Stimulated activated CD8-positive, alpha-beta memory T cell treated with anti-CD3 and anti-CD28 coated beads, Interleukin-15, amount 100 ng/mL, for 1 hour (primary cell): Measurements from ENCODE around the gene COQ5.

Experiments used
- DNase-seq: peaks from one replicate; pipeline ENCODE4 v3.0.0-alpha.2; 2020; ENCODE audit warnings: low read depth

COQ5 gene

DNA sequence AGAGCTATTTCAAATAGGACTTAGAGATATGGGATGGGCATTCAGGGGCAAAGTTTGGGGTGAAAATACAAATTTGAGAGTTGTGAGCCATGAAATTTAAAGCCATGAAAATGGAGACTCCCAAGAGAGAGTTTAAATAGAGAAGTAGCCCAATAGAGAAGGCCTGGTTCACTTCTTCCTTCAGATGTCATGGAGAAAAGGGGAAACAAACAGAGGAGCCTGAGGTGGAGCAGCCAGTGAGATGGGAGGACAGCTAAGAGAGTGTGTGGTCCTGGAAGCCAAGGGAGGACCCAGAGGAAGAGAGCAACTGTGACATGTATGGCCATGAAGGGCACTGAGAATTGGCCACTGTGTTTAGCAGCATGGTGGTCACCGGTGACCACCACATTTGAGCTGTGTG lies 45.3 kb downstream of the COQ5 start:
- DNase-seq = no peak

DNA sequence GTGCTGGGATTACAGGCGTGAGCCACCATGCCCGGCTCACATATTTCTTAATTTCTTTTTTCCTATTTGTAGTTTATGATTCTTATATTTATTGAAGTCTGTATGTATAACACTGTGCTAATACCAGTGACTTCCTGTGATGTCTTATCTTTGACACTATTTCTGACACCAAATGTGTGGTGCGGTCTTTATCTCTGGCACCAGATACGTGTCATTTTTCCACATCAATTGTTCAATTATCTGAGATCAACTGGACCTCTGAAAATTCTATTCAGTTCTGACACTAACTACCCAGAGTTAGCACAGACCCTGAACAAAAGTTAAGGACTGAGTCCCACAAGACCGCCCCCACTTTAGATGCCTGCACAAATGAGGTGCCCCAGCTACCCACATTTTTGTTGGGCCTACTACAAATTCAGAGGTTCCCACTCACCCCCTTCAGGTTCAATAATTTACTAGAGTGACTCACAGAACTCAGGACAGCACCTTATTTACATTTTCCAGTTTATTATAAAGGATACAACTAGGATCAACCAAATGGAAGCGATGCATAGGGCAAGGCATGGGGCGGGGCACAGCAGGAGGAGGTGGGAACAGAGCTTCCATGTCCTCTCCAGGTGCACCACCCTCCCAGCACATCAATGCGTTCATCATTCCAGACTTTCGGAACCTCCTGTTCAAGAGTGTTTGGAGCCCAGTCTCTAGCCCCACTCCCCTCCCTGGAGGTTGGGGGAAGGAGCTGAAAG lies 47.8 kb downstream of the COQ5 start:
- DNase-seq = no peak

DNA sequence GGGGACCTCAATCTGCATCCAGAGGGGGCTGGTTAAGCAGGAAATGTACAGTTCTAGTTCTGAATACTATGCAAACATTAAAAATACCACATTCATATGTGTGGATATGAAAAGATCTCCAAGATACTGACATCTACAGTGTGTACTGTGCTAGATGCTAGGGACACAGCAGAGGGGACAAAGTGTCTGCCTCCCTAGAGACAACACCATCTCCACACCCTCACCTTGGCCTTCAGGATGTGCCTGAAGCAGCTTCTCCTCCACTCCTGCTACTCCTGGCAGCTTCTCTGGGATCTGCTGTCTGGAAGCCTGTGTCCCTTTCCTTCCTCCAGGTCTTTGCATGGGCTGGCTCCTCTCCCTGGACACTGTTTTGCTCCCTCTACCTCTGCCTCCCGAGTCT lies 48.7 kb downstream of the COQ5 start:
- no peak for DNase-seq

DNA sequence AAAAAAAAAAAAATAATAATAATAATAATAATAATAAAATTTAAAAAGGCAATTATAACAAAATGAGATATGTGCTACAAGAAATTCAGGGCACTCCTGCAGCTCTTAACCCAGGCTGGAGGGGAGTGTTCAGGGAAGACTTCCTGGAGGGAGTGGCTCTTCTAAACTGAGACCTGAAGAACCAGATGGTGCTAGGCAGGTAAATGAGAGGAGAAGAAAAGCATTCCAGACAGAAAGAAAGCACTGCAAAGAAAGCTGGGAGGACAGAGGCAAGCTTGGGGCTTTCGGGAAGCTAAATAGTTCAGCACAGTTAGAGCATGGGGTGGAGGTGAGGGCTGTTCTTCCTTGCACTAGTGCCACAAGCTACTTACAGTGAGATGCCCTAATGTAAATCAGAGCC lies 49.5 kb downstream of the COQ5 start:
- no peak for DNase-seq

DNA sequence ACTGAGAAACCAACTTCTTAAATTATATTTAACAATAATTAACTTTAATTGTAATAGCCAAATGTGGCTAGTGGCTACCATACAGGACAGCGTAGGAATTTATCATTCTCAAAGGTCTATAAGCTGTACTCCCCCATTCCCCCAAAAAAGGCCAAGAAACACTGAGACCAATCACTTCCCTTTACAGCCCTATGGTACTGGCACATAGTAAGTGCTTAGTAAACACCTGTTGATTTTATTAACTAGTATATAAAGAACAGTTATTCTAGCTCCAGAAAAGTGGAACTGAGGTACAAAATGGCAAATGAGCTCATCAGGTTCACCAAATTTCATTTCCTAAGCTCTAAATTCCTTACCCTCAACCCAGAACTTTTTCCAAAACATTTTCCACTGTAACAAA lies 53.3 kb downstream of the COQ5 start:
- no peak for DNase-seq

DNA sequence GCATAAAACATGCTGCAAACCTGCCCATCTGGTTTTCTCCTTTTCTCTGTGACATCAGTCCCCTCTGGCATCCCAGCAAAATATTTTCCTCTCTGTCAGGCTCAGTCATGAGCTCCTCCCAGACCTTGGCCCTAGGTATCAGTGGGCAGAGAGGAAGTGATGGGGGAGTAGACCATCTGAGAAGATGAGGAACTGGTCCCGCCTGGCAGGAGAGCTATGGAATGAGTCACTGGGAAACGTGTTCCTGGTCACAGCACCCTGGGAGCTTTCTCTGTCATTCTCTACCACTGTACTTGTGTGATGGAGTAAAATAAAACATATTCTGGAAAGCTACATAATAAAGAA lies 54.4 kb downstream of the COQ5 start:
- DNase-seq = no peak

DNA sequence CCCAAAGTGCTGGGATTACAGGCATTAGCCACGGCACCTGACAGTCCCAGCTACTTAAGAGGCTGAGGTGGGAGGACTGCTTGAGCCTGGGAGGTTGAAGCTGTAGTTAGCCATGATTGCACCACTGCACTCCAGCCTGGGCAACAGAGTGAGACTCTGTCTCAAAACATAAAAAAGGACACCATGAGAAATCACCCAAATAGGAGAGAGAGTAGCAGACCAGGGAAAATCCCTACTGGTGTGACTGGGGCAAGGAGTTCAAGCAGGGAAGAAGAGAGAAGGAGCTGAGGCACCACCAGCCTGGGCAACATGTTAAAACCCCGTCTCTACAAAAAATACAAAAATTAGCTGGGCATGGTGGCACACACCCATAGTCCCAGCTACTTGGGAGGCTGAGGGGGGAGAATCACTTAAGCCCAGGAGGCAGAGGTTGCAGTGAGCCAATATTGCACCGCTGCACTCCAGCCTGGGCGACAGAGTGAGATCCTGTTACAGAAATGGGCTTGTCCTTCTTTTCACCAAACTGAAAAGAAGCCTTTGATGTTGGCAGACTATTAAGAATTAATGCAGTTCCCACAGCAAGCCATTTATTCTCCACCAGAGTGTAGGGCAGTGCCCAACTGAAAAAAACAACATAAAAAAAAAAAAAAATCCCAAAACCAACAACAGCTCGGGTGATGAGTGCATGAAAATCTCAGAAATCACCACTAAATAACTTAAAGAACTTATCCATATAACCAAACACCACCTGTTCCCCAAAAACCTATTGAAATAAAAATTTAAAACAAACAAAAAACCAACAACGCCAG lies 54.9 kb downstream of the COQ5 start:
- no peak for DNase-seq

DNA sequence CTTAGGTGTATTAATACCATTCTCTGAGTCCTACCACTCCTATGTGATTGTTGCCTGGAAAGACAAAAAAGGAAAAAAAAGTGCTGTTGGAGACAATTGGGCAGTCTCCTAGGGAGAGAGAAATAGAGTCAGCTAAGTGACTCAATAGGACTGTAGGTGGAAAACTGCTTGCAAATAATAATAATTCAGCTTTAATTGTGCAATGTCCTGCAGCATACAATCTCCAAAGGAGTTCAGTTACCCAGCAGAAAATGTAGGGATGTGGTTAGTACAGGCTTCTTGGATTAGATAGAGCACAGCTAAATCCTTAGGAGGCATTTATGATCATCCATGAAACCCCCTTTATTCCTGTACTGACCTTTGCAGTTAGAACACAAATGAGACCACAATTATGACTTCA lies 56.4 kb downstream of the COQ5 start:
- no peak for DNase-seq

DNA sequence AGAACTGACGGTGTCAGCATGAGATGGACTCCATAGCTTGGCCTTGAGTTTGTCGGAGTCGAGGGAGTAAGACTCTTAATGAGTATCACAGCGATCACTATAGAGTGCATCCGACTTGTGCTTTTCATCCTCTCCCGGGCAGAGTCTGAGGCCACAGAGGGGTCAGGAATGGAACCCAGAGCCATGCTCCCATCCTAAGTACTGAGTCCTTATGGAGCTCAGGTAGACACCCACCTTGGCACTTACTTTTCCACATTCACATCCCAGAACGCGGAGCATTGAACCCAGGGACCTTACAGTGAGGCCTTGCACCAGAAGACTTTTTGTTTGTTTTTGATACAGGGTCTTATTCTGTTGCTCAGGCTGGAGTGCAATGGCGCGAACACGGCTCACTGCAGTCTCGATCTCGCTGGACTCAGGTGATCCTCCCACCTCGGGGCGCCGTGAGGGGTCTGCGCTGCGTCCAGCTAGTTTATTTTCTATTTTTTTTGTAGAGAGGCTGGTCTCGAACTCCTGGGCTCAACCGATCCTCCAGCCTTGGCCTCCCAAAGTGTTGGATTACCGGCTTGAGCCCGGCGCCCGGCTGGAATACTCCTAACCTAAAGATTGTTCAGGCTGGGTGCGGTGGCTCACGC lies 58.7 kb downstream of the COQ5 start:
- DNase-seq = no peak

DNA sequence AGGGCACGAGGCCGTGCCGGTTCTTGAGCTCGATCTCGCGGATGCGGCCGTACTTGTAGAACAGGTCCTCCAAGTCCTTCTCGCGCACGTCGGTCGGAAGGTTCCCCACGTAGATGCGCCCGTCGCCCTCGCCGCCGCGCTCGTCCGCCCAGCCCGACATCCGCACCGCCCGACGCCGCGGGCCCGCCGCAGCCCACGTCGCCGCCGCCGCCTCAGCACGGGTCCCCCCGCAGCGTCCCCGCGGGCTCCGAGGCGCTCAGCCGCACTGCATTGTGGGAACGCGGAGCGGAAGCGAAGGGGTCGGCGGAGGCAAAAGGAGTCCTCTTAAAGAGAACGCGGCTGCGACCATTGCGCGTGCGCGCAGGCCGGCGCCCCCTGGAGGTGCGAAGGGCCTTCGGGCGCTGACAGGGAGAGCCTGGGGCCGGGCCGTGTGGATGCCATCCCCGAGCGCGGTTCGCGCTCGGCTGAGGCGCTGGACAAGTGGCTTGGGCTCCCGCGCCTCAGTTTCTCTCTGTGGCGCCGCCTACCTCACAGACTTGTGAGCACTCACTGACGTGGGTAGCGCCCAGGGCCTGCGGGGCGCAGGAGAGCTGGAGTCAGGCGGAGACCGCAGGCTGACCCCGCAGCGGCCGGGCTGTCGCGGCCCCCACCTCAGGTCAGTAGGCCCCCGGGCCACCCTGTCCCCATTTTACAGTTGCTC lies 59.4 kb downstream of the COQ5 start, which contains the start of gene SRSF9:
Gene SRSF9, minus strand, starts transcription at position 299 of the 700 bp plus-strand sequence. Its CDS starts 139 bp downstream, at position 160.
- DNase-seq = peak; percentile 93

DNA sequence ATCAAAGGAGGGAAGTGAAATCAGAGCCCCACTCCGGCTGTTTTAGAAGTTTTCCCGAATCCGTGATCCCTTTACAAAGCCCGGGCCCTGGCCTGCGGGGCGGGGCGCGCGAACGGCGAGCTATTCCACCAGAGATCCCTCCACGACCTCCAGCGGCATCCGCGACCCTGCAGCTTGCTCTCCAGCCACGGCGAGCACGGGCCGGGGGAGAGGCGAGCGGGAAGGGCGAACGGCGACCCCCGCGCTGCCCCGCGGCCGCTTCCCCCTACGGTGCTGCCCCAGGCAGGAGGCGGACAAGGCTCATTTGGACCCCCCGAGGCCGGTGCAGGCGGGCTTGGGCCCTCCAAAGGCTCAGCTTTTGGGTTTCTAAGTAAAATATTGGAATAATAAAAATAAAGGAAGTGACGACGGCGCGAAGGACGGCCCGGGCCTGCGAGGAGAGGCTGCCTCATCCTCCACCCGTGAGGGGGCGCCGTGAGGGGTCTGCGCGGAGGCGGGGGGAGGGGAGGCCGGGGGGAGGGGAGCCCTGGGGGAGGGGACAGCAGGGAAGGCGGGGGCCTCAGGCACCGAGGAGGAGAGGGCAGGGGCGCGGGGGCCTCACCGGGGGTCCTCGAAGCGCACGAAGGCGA lies 60.0 kb downstream of the COQ5 start:
- no peak for DNase-seq

DNA sequence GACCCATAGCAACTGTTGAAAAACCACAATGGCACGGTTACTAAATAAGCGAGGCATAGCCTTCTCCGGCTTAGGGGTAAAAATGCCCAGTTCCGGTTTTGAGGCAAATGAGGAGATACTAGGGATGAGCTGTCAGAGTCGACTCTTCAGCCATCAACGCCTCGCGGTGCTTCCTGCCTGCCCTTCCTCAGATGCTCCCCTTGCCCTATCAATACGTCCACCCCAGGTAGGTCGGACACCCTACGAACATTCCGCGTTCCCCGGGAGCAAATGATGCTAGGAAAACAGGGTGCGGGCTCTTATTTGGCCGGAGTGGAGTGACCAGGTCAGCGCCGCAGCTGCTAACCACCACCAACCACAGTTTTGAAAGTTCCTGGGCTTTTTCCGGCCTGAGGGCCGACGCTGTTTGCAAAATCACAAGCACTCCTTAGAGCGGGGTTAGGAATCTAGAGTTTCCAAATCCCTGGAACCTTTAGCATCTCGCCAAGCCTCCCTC lies 60.6 kb downstream of the COQ5 start:
- no peak for DNase-seq

DNA sequence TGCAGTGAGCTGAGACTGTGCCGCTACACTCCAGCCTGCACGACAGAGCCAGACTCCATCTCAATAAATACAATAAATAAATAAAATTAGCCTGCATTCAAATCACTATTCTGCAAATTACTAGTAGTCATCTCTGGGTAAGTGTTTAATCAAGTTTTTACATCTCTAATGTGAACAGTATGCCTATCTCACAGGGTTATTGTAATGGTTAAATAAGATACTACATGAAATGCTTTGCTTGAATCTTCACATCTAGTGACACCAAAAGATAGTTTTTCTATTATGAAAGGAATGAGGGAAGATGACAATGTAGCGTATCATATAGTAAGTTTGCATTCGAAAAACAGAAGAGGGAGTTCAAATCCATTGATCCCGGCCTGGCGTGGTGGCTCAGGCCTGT lies 61.5 kb downstream of the COQ5 start:
- no peak for DNase-seq

DNA sequence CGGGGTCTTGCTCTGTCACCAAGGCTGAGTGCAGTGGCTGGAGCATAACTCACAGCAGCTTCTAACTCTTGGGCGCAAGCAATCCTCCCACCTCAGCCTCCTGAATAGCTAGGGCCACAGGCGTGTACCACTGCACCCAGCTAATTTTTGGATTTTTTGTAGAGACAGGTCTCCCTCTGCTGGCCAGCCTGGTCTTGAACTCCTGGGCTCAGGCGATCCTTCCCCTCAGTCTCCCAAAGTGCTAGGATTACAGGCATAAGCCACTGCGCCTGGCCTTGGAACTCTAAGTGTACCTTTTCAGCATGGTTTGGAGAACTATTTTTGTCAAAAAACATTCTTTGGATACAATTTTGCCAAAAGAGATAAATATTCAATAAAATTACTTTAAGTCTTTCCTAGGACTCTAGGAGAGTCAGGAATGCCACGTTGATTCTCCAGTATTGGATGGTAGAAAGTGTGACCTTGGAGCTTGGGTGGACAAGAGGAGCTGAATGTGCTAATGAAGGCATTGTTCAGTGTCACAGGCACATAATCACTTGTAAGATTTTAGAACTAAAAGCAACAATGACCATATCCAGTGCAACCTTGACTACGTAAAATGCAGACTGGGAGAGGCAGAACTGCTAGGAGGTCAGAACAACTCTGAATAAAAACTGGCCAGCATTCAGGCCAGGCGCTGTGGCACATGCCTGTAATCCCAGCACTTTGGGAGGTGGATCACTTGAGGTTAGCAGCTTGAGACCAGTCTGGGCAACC lies 62.2 kb downstream of the COQ5 start:
- DNase-seq = no peak

DNA sequence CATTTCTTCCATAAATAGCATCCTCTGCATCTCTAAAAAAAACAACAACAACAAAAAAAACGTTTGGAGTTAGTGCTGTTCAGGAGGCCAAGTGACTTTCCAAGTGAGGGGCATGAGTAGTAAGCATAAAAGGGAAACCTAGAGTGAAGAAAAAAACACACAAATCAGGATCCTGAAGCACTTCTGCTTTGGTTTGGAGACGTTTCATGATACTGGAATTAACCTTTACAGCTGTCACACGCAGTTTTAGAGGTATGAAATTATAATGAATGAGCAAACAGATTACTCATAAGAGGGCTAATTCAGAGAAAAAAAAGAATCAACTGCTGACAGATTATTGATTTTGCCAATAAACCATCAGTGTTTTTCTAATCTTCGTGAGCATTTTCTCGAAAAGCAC lies 63.2 kb downstream of the COQ5 start:
- no peak for DNase-seq

DNA sequence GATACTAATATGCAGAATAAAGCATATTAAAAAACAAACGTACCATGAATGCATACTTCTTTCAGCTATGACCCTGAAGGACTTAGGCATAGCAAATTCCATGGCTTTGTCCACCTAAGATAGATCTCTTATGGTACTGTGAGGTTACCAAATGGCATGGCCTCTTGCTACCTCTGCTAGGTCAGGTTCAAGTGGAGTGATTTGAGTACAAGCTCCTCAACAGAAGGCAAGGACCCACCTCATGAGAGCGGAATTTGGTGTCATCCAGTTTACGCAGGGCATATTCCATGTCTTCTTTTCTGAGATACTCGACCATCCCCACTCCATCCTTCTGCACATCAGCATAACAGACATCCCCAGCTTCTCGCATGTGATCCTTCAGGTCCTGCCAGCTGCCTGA lies 65.2 kb downstream of the COQ5 start:
- no peak for DNase-seq

DNA sequence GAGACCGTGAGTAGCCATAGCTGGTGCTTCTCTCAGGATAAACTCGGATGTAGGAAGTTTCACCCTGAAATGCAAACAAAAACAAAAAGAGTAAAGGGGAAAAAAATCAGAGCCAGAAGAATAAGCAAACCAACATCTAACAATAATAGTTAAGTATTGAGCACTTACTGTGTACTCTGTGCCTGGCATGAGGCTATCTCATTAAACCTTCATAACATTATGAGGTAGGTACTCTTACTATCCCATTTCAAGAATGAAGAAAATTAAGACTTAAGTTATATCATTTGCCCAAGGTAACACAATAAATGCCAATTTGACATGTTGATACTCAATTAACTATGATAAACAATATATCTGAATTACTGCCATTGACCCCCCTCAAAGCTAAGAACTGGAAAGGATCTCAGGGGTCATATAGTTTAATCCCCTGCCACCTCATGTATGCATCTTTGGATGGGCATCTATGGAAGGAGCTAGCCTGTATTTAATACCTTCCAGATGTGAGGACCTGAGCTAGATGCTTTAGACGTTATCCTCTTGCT lies 66.8 kb downstream of the COQ5 start:
- DNase-seq = no peak

DNA sequence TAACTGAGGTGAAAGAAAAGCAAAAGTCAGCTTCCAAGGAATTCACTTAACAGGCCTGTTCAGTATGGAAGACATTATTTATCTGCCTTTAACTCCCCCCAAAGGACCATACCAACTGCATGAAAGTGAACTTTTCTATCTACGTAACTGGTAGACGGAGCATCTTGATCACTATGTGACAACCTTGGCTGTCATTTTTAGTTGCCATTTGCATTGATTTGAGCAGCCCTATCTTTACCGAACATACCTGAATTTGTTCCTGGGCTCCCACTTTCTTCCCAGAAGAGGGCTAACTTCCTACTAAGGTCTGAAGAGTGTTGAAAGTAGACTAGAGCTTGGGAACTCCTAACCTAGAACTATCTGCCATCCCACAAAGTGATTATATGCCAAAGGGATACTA lies 68.8 kb downstream of the COQ5 start:
- DNase-seq = no peak

DNA sequence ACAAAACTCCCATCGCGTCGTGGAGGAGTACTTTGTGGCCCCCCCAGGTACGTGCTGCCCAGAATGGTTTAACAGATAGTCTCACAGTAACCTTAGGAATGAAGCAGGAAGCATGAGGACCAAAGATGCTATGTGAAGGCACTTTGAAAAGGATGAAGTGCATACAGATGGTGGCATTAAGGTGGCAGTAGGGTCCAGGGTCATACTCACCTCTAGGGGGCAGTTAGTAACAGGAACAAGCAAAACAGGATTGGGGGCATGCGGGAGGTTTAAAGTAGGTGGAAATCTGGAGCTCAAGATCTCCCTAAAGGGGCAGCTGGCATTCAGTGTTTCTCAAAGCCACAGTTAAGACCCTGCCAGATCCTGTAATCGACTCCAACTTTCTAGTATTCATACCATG lies 71.8 kb downstream of the COQ5 start:
- DNase-seq = no peak

DNA sequence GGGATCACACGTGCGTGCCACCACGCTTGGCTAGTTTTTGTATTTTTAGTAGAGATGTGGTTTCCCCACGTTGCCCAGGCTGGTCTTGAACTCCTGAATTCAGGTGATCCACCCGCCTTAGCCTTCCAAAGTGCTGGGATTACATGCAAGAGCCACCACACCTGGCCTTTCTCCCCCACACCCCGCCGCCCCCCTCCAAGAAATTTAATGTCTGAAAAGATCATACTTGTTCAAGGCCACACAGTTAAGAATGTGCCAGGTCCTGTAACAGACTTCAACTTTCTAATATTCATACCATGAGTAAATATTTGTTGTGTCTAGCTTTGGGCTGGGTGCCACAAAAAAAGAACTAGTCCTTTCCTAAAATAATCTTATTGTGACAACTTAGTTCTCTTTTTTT lies 73.7 kb downstream of the COQ5 start:
- DNase-seq = no peak

DNA sequence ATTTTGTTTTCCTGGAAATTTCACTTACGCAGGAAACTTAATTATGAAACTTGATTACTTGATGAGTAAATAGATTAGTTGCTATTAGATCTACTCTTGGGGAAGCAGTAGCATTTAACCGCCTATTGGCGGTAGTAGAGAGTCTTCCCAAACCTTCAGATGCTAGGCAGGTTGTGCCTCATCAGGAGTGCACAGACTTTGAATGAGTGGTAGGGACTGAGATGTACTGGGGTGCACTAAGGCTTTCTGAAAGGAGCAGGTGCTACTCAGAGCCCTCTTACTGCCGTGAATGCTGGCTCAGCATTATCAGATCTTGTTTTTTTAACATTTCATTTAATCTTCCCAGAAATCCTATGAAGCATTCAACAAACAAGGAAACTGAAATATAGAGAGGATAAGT lies 75.0 kb downstream of the COQ5 start:
- no peak for DNase-seq
